Thoracic aorta endothelial cell (primary cell): Measurements from ENCODE around the gene KCNQ2. TPM values are rescaled to one million over a fixed set of nuclear protein-coding genes. Genes with fewer than 3 reads are reported as not detected.

Experiments
- total RNA-seq: library from RNA; depleted of rRNA; stranded (reverse); fragments of >200 nt; gene quantifications from 2 replicates; pipeline ENCODE4 v1.2.3, GENCODE V29; 2012

Gene KCNQ2
- not detected in 2 replicates for total RNA-seq

DNA sequence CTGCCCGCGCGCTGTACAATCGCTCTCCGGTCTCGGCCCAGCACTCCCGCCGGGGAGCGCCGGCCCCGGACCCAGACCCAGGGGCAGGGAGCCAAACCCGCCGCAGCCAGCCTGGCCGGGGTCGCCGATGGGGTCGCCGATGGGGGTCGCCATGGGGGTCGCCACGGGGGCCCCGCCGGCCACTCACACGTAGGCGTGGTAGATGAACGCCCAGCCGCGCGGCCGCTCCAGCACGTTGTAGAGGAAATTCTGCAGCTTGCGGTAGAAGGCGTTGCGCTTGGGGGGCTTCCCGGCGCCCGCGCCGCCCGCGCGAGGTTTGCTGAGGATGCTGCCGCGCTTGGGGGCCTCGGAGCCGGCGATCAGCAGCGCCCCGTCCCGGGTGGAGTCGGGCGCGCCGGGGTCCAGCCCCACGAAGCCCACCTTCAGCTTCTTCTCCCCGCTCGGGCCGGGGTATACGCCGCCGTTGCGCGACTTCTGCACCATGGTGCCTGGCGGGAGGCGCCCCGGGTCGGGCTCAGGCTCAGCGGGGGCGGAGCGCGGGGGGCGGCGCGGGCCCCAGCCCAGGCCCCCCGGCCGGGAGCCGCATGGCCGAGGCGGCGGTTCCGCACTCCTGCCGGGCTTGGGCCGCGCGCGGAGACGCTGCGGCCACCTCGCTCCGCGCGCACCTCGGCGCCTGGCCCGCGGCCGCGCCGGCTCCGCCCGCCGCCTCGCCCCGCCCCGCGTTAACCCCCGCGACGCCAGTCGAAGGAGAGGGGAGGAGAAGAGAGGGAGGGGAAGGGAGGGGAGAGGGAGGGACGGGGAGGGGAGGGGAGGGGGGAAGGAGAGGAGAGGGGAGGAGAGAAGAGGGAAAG, at the start of gene KCNQ2:
TSS of gene KCNQ2 (minus strand) at position 675 of the 851 bp plus-strand sequence. CDS start at position 483, 192 bp downstream.

DNA sequence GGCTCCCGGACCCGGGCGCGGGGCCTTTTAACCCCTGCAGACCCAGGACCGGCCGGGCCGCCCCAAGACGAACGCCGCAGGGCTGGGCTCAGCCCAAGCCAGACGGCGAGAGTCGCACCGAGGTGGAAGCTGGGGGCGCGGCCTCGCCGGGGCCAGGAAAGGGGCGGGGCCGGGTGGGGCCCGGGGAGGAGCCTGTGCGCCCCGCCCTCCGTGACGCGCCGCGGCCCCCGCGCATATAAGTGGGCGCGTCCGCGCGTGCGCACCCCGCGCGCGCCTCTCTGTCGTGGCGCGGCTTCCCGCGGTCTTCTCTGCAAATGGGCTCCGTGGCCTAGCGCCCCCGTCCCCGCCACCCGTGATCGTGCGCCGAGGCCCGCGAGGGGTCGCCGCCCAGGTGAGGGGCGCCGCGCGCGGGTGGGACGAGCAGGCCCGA, 48.1 kb upstream of the KCNQ2 start, which contains the start of gene PPDPF:
TSS of gene PPDPF (plus strand) at position 262 of the 430 bp plus-strand sequence. CDS start 544 bp downstream, outside the sequence.

DNA sequence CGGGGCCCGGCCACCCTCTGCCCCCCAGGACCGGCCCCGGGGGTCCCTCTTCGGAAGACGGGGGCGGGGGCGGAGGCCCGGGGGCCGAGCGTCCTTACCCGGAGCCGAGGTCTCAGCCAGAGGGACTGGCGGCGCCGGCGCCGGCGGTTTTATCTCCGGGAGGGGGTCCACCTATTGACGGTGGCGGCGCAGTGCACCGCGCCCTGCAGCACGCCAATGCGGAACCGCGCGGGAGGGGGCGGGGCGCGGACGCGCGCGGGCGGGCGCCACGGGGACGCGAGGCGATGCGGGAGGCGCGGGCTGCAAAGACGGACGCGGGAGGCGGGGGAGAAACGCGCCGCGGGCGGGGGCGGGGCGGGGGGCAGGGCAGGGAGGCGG, 26.5 kb upstream of the KCNQ2 start, which contains the start of gene EEF1A2:
TSS of gene EEF1A2 (minus strand) at position 124 of the 378 bp plus-strand sequence. CDS start 1,320 bp downstream, outside the sequence.

DNA sequence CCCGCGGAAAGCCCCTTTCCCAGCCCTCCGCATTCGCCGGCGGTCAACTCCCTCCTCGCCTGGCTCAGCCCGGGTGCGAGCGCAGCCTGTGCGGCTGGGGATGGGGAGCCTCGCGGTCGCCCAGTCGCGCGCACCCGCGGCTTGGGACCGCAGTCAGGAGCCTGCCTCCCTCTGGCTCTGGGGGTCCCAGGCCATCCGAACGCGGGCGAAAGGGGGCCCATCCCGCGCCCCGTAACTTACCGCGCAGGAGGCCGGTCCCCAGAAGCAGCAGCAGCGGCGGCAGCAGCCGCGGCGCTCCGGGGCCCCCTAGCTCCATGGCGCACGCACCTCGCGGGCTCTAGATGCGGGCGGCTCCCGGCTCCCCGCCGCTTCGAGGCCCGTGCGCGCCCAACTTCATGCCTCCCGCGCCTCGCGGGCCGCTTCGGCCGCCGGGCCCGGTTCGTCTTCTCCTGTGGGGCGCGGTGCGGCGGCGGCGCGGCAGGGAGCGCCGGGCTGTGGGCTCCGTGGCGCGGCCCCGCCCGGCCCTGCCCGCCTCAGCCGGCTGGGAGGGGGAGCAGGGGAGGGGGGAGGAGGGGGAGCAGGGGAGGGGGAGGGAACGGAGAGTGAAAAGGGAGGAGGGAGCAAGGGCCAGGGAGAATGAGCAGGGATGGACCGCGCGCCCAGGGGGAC, 111.5 kb downstream of the KCNQ2 start, which contains the start of gene CHRNA4:
TSS of gene CHRNA4 (minus strand) at position 500 of the 669 bp plus-strand sequence. CDS start at position 316, 184 bp downstream.

Other genes with a start within 250 kb of the KCNQ2 start
- gene BIRC7, start 236.8 kb downstream of the KCNQ2 start, total RNA-seq: 0.27 TPM in 1 of 2 replicates, not detected in the other
- not detected in 2 replicates for gene NKAIN4, start 218.2 kb downstream of the KCNQ2 start, total RNA-seq
- 51.8 and 54.7 TPM in 2 replicates for gene ARFGAP1, start 199.8 kb downstream of the KCNQ2 start, total RNA-seq
- gene COL20A1, start 179.5 kb downstream of the KCNQ2 start, total RNA-seq: under 0.01 TPM in 2 replicates
- not detected in 2 replicates for gene CHRNA4, start 111.3 kb downstream of the KCNQ2 start, total RNA-seq
- gene EEF1A2, start 26.4 kb upstream of the KCNQ2 start, total RNA-seq: 1.0 and 2.3 TPM in 2 replicates
- 41.0 and 75.0 TPM in 2 replicates for gene PPDPF, start 48.1 kb upstream of the KCNQ2 start, total RNA-seq
- gene PTK6, start 64.7 kb upstream of the KCNQ2 start, total RNA-seq: not detected in 2 replicates
- gene SRMS, start 75.1 kb upstream of the KCNQ2 start, total RNA-seq: not detected in 2 replicates
- gene FNDC11, start 81.5 kb upstream of the KCNQ2 start, total RNA-seq: 0.40 and 0.50 TPM in 2 replicates
- 26.9 and 33.4 TPM in 2 replicates for gene HELZ2, start 101.6 kb upstream of the KCNQ2 start, total RNA-seq
- 8.6 and 10.6 TPM in 2 replicates for gene GMEB2, start 154.4 kb upstream of the KCNQ2 start, total RNA-seq
- 3.5 and 6.1 TPM in 2 replicates for gene STMN3, start 180.8 kb upstream of the KCNQ2 start, total RNA-seq
- gene RTEL1, start 185.7 kb upstream of the KCNQ2 start, total RNA-seq: 19.8 and 22.6 TPM in 2 replicates
- 13.2 and 15.5 TPM in 2 replicates for gene TNFRSF6B, start 224.0 kb upstream of the KCNQ2 start, total RNA-seq
- gene ARFRP1, start 235.3 kb upstream of the KCNQ2 start, total RNA-seq: 24.3 and 25.3 TPM in 2 replicates
- 15.8 and 16.1 TPM in 2 replicates for gene ZGPAT, start 235.4 kb upstream of the KCNQ2 start, total RNA-seq